ENCODE data around the gene SLC18A3.

DNA sequence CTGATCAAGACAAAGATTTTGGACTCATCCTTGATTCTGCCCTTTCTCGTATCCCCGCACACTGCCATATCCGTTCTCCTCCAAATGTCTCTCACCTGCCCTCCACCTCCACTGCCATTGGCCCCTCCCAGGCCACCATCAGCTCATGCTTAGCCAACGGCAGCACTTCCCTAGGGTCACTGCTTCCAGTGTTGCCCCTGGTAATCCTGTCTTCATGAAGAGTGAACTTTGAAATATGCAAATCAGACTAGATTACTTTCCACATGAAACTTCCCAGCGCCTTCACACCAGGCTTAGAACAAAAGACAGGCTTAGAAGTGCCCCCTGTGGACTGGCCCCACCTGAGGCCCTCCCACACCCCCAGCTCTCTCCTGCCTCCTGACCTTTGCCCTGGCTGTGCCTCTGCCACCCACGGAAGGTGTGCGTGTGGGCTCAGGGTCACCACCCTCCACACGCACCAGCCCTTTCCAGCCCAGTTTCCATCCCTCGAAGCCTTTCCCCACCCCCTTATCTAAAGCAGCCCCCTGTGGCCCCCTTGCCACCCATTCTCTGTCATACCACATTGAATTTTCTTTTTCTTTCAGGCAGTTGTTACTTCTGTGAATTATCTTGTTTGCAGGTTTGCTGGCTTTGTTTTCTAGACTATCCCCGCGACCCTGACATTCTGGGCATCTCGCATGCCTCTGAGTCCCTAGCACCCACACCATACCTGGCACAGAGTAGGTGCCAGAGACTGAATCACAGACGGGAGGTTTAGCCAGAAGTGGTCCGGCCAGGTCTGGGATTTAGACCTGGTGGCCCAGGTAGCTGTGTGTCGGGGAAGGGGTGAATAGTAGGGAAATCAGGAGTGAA lies 42.5 kb downstream of the SLC18A3 start:
- TF ChIP-seq, protein P1, sequence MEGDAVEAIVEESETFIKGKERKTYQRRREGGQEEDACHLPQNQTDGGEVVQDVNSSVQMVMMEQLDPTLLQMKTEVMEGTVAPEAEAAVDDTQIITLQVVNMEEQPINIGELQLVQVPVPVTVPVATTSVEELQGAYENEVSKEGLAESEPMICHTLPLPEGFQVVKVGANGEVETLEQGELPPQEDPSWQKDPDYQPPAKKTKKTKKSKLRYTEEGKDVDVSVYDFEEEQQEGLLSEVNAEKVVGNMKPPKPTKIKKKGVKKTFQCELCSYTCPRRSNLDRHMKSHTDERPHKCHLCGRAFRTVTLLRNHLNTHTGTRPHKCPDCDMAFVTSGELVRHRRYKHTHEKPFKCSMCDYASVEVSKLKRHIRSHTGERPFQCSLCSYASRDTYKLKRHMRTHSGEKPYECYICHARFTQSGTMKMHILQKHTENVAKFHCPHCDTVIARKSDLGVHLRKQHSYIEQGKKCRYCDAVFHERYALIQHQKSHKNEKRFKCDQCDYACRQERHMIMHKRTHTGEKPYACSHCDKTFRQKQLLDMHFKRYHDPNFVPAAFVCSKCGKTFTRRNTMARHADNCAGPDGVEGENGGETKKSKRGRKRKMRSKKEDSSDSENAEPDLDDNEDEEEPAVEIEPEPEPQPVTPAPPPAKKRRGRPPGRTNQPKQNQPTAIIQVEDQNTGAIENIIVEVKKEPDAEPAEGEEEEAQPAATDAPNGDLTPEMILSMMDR (conservative IDR thresholded peaks at IDR 0.05; ENCODE audit: low read depth, low read length), result no peak
- TF ChIP-seq EZH2phosphoT487 (IDR thresholded peaks at IDR 0.05; ENCODE audit: borderline replicate concordance, low read length), result no peak
- no peak for TF ChIP-seq EZH2 (IDR thresholded peaks at IDR 0.05; ENCODE audit: low read length, unreplicated experiment)

All from PC-3 (cell line).